ENCODE results near the gene NFKBIE.

The NFKBIE gene

GRCh38 chr6:44294832-44295791, 29.8 kb upstream of the NFKBIE start:
- TF ChIP-seq POLR2AphosphoS5 (IDR thresholded peaks at IDR 0.05; ENCODE audit: low read depth, low read length): no peak
- TF ChIP-seq TAF1 (IDR thresholded peaks at IDR 0.05; ENCODE audit: borderline replicate concordance, low read depth, low read length): no peak
- no peak for TF ChIP-seq POLR2A (IDR thresholded peaks at IDR 0.05; ENCODE audit: low read depth, low read length)
- DNase-seq (ENCODE audit: insufficient read length) (no peak), FAIRE-seq (no peak)

- FAIRE-seq (no peak), DNase-seq (ENCODE audit: insufficient read length) (no peak)
- TF ChIP-seq POLR2A (IDR thresholded peaks at IDR 0.05; ENCODE audit: low read depth, low read length): no peak
- TF ChIP-seq TAF1 (IDR thresholded peaks at IDR 0.05; ENCODE audit: borderline replicate concordance, low read depth, low read length): no peak
- no peak for TF ChIP-seq POLR2AphosphoS5 (IDR thresholded peaks at IDR 0.05; ENCODE audit: low read depth, low read length)
Observed at GRCh38 chr6:44292661-44293365, 27.5 kb upstream of the NFKBIE start.

GRCh38 chr6:44291841-44292240, 26.5 kb upstream of the NFKBIE start:
- FAIRE-seq: no peak

GRCh38 chr6:44289726-44290260, 24.4 kb upstream of the NFKBIE start:
- TF ChIP-seq POLR2A (IDR thresholded peaks at IDR 0.05; ENCODE audit: low read depth, low read length) (no peak), POLR2AphosphoS5 (IDR thresholded peaks at IDR 0.05; ENCODE audit: low read depth, low read length) (no peak), TAF1 (IDR thresholded peaks at IDR 0.05; ENCODE audit: borderline replicate concordance, low read depth, low read length) (no peak)
- no peak for DNase-seq (ENCODE audit: insufficient read length)
- FAIRE-seq: no peak

More at GRCh38 chr6:44291841-44292240, 26.5 kb upstream of the NFKBIE start:
- DNase-seq (ENCODE audit: insufficient read length): no peak
- TF ChIP-seq POLR2AphosphoS5 (IDR thresholded peaks at IDR 0.05; ENCODE audit: low read depth, low read length): no peak
- TF ChIP-seq TAF1 (IDR thresholded peaks at IDR 0.05; ENCODE audit: borderline replicate concordance, low read depth, low read length): no peak
- no peak for TF ChIP-seq POLR2A (IDR thresholded peaks at IDR 0.05; ENCODE audit: low read depth, low read length)

GRCh38 chr6:44286747-44287146, 21.4 kb upstream of the NFKBIE start:
- TF ChIP-seq POLR2AphosphoS5 (IDR thresholded peaks at IDR 0.05; ENCODE audit: low read depth, low read length): no peak
- TF ChIP-seq TAF1 (IDR thresholded peaks at IDR 0.05; ENCODE audit: borderline replicate concordance, low read depth, low read length): no peak
- TF ChIP-seq POLR2A (IDR thresholded peaks at IDR 0.05; ENCODE audit: low read depth, low read length): no peak
- FAIRE-seq (no peak), DNase-seq (ENCODE audit: insufficient read length) (no peak)

- no peak for DNase-seq (ENCODE audit: insufficient read length)
- TF ChIP-seq POLR2A (IDR thresholded peaks at IDR 0.05; ENCODE audit: low read depth, low read length): no peak
- TF ChIP-seq TAF1 (IDR thresholded peaks at IDR 0.05; ENCODE audit: borderline replicate concordance, low read depth, low read length): no peak
- TF ChIP-seq POLR2AphosphoS5 (IDR thresholded peaks at IDR 0.05; ENCODE audit: low read depth, low read length): no peak
- FAIRE-seq: no peak
Observed at GRCh38 chr6:44286285-44286565, 20.9 kb upstream of the NFKBIE start.

- no peak for TF ChIP-seq POLR2A (IDR thresholded peaks at IDR 0.05; ENCODE audit: low read depth, low read length)
- TF ChIP-seq POLR2AphosphoS5 (IDR thresholded peaks at IDR 0.05; ENCODE audit: low read depth, low read length): no peak
- no peak for TF ChIP-seq TAF1 (IDR thresholded peaks at IDR 0.05; ENCODE audit: borderline replicate concordance, low read depth, low read length)
- FAIRE-seq: no peak
- no peak for DNase-seq (ENCODE audit: insufficient read length)
Observed at GRCh38 chr6:44285552-44286284, 20.4 kb upstream of the NFKBIE start.

- no peak for DNase-seq (ENCODE audit: insufficient read length)
- no peak for FAIRE-seq
- TF ChIP-seq TAF1 (IDR thresholded peaks at IDR 0.05; ENCODE audit: borderline replicate concordance, low read depth, low read length): no peak
- no peak for TF ChIP-seq POLR2A (IDR thresholded peaks at IDR 0.05; ENCODE audit: low read depth, low read length)
- no peak for TF ChIP-seq POLR2AphosphoS5 (IDR thresholded peaks at IDR 0.05; ENCODE audit: low read depth, low read length)
Observed at GRCh38 chr6:44284867-44285266, 19.5 kb upstream of the NFKBIE start.

GRCh38 chr6:44284121-44284520, 18.8 kb upstream of the NFKBIE start:
- FAIRE-seq (no peak), DNase-seq (ENCODE audit: insufficient read length) (no peak)
- TF ChIP-seq POLR2AphosphoS5 (IDR thresholded peaks at IDR 0.05; ENCODE audit: low read depth, low read length) (no peak), POLR2A (IDR thresholded peaks at IDR 0.05; ENCODE audit: low read depth, low read length) (no peak), TAF1 (IDR thresholded peaks at IDR 0.05; ENCODE audit: borderline replicate concordance, low read depth, low read length) (no peak)

GRCh38 chr6:44278774-44279697, 13.7 kb upstream of the NFKBIE start:
- DNase-seq (ENCODE audit: insufficient read length) (no peak), FAIRE-seq (no peak)
- TF ChIP-seq POLR2A (IDR thresholded peaks at IDR 0.05; ENCODE audit: low read depth, low read length): no peak
- TF ChIP-seq TAF1 (IDR thresholded peaks at IDR 0.05; ENCODE audit: borderline replicate concordance, low read depth, low read length): no peak
- TF ChIP-seq POLR2AphosphoS5 (IDR thresholded peaks at IDR 0.05; ENCODE audit: low read depth, low read length): no peak

Measured in GM12892 (cell line).